Ureter (tissue), 1 donor: Measurements from ENCODE around the gene HES7. TPM values are rescaled to one million over a fixed set of nuclear protein-coding genes. Genes with fewer than 3 reads are reported as not detected.
"Not testable (repeated sequence)": the region's sequence is repeated elsewhere in the genome, so short reads cannot be mapped to it uniquely, and the experiment has no call there.

Experiments
- DNase-seq: peaks from one replicate; pipeline ENCODE4 v3.0.0-alpha.2; 2020; ENCODE audit warnings: low spot score
- total RNA-seq: library from RNA; stranded (reverse); gene quantifications from one replicate; pipeline ENCODE4 v1.2.4, GENCODE V29; 2023
- donor health status: DM: yes; HTN: yes; CAD: no.

The HES7 gene
- total RNA-seq, 1 donor from 2014 or later = not detected

DNA sequence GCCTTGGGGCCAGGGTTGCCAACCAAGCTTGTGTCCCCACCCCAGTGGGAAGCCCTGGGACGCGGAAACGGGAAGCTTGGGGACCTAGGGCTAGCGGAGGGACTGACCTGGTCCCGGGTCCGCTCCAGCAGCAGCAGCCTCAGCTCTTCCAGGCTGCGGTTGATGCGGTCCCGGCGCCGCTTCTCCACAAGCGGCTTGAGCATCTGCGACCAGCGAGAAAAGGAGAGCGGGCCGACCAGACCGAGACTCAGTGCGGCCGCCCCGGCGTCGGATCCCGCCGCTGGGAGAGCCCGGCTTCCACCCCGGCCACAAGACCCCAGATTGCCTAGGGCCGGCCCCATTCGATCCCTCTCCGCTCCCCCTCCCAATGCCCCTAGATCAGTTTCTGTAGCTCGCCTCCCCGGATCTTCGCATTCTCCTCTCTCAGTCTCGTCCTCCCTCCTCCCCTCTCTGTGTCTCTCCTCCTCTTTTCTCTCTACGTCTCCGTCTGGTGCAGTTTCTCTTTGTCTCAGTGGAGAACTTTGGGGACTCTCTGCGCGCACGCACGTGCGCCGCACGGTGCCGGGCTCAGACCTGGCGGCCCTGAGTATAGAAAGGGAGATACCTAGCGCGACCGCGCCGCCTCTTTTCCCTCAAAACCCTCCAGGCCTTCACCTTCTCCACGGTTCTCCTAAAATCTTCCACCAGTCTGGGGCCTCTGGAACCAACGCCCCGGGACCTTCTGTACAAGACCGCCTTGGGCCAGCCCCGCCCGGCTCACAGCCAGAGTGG is 797 bp downstream of the HES7 start:
- DNase-seq = no peak

DNA sequence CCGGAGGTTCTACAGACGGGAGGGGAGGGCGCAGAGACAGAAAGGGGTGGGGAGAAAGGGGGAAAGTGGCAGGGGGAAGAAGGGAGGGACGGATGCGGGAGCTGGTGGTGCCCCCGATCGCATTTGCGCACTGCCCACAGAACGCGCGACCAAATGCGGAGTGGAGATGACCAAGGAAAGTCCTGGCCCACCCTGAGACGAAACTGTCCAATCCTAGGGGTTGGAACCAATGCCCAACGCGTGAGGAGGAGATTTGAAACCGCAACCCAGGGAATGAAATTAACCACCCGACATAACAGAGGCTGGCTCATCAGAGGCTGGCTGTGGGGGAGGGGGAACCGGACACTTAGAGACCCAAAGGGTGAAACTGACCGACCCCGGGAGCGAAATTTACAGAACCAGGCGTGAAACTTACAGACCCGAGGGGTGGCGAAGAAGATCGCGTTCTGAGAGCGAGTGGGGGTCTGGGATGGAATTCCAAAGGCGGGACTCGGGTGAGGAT is 1.4 kb downstream of the HES7 start:
- DNase-seq = no peak

- DNase-seq = no peak
Measured at GRCh38 chr17:8121681-8122421, 2.1 kb downstream of the HES7 start.

- DNase-seq = no peak
Measured at GRCh38 chr17:8121407-8121680, 2.6 kb downstream of the HES7 start.

- DNase-seq = peak; percentile 72
Measured at GRCh38 chr17:8120520-8121406, 3.1 kb downstream of the HES7 start.

GRCh38 chr17:8119581-8120519 is 4.1 kb downstream of the HES7 start:
- peak; percentile 90 for DNase-seq

GRCh38 chr17:8118769-8119580 is 4.9 kb downstream of the HES7 start:
- peak; percentile 88 for DNase-seq

DNA sequence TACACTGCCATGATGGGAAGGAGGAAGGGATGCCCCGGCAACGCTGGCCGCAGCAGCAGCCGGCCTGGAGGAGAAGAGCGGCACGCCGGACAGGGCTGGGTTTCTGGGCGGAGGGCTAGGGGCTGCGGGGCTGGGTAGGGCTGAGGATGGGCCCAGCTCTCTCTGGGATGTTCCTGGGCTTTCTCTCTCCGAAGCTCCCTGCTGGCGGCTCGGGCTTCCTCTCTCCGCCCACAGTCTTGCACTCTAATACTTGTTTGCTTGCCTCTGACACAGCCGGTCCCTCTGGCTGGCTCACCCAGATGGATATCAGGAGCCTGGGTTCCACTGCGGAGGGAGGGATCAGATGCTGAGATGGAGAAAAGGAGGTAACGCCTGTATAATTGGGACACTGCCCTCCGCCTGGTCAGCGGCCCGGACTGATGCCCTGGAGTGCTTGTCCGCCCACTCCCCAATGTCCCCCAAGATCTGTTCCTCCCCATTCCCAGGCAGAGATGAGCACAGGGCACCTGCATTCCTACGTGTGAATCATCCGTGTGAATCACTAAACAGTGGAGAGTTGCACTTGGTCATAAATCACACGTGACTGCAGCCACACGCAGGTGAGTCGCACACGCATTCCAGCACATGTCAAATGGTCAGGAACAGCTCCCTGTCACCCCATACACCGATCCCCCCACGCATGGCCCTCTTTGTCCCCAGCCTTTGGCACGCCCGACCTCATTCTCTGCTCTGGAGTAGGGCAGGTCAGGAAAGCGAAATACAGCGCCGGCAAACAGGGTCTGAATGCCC is 5.7 kb downstream of the HES7 start, which contains the start of gene ALOXE3:
ALOXE3 (minus strand) TSS at position 535 of the 789 bp plus-strand sequence; CDS start at position 11, 524 bp downstream.
- DNase-seq = peak; percentile 77

- no peak for DNase-seq
Measured at GRCh38 chr17:8117367-8117979, 6.4 kb downstream of the HES7 start.

DNA sequence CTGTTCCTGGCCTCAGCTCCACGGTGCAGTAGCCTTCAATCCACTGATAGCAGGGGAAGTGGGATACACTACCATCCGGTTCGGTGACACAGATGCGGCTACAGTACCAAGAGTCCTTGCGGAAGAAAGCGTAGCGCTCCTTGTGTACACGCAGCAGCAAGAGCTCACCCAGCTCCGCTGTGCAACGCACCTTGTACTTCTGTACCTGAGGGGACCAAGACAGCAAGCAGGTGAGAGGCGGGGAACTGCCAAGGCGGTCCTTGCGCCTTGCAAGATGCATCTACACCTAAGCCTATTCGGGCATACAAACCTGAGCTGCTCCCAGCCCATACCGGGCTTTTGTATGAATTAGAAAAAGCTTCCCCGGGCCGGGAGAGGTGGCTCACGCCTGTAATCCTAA is 7.1 kb downstream of the HES7 start:
- no peak for DNase-seq

DNA sequence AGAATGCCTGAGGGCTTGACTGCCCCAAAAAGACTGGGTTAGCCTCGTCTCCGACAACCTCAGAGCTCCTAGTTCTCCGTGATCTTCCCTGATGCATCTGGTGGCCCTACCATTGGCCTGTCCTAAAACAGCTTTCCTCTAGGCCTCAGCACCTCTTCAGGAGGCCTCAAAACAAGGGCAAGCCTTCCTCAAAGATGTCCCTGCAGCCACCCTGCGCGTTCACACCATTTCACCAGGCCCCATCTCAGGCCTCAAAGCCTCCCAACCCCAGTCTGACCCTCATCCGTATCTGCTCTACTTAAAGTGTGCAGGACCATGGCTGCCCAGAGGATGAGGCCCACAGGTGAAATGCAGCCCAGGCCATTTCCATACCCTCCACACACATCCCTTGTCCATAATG is 13.0 kb downstream of the HES7 start:
- no peak for DNase-seq

- no peak for DNase-seq
Measured at GRCh38 chr17:8110456-8110804, 13.5 kb downstream of the HES7 start.

GRCh38 chr17:8109661-8110455 is 14.0 kb downstream of the HES7 start:
- DNase-seq = peak; percentile 60

GRCh38 chr17:8108972-8109660 is 14.8 kb downstream of the HES7 start:
- DNase-seq = no peak

DNA sequence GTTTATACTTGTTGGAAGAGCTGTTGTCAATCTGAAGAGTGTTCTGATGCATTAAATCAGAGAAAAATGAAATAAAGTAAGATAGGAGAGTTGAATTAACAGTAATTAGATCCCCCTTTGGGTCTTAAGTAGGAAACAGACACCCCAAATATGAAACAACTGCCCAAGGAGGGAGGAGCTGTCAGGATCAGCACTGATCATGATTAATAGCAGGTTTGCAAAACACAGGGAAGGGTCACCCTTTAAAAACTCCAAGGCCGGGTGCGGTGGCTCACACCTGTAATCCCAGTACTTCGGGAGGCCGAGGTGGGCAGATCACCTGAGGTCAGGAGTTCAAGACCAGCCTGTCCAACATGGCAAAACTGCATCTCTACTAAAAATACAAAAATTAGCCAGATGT is 16.9 kb downstream of the HES7 start:
- DNase-seq = not testable (repeated sequence)

GRCh38 chr17:8105957-8106398 is 17.9 kb downstream of the HES7 start:
- DNase-seq = no peak

GRCh38 chr17:8104911-8105310 is 19.0 kb downstream of the HES7 start:
- no peak for DNase-seq
